ENCODE measurements around the gene ACTRT2.

- TF ChIP-seq, protein P1, sequence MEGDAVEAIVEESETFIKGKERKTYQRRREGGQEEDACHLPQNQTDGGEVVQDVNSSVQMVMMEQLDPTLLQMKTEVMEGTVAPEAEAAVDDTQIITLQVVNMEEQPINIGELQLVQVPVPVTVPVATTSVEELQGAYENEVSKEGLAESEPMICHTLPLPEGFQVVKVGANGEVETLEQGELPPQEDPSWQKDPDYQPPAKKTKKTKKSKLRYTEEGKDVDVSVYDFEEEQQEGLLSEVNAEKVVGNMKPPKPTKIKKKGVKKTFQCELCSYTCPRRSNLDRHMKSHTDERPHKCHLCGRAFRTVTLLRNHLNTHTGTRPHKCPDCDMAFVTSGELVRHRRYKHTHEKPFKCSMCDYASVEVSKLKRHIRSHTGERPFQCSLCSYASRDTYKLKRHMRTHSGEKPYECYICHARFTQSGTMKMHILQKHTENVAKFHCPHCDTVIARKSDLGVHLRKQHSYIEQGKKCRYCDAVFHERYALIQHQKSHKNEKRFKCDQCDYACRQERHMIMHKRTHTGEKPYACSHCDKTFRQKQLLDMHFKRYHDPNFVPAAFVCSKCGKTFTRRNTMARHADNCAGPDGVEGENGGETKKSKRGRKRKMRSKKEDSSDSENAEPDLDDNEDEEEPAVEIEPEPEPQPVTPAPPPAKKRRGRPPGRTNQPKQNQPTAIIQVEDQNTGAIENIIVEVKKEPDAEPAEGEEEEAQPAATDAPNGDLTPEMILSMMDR (IDR thresholded peaks at IDR 0.05): no peak
- TF ChIP-seq POLR2A (IDR thresholded peaks at IDR 0.05): no peak
Observed at GRCh38 chr1:3003941-3004270, 17.4 kb upstream of the ACTRT2 start.

All from Peyer's patch (tissue), 4 donors.